PC-3 (cell line): ENCODE data around the gene SLC9A8.

ENCODE experiments used
- CTCF ChIP-seq: fragments of 300-600 bp; sonication (generic); conservative IDR thresholded peaks from 2 replicates; pipeline ENCODE4 v1.5.1; 2017; ENCODE audit warnings: antibody characterized with exemption, low read depth, mild to moderate bottlenecking, low read length
- EZH2 ChIP-seq: fragments of 300-600 bp; sonication (generic); IDR thresholded peaks from one replicate; pipeline ENCODE4 v1.6.1; 2017; ENCODE audit warnings: antibody characterized with exemption, mild to moderate bottlenecking, low read length; ENCODE audit not compliant: unreplicated experiment
- EZH2phosphoT487 ChIP-seq: fragments of 300-600 bp; sonication (generic); IDR thresholded peaks from 2 replicates; pipeline ENCODE4 v1.6.1; 2018; ENCODE audit warnings: mild to moderate bottlenecking, antibody characterized with exemption, low read length, borderline replicate concordance

- TF ChIP-seq CTCF = no peak
- TF ChIP-seq EZH2 = no peak
- no peak for TF ChIP-seq EZH2phosphoT487
Observed at GRCh38 chr20:49937027-49937929, 124.7 kb downstream of the SLC9A8 start.
